Ishikawa (cell line): ENCODE results near the gene MAP3K5.

Experiments used
- CEBPB ChIP-seq: IDR thresholded peaks from 2 replicates; pipeline ENCODE4 v1.6.1; 2012
- CREB1 ChIP-seq: IDR thresholded peaks from 2 replicates; pipeline ENCODE4 v1.6.1; 2012; ENCODE audit warnings: low read depth
- EGR1 ChIP-seq: IDR thresholded peaks from 2 replicates; pipeline ENCODE4 v1.6.1; 2012
- EP300 ChIP-seq: IDR thresholded peaks from 2 replicates; pipeline ENCODE4 v1.6.1; 2012; ENCODE audit warnings: borderline replicate concordance
- FOXM1 ChIP-seq: IDR thresholded peaks from 2 replicates; pipeline ENCODE4 v1.6.1; 2012; ENCODE audit warnings: low read depth, borderline replicate concordance
- MAX ChIP-seq: IDR thresholded peaks from 2 replicates; pipeline ENCODE4 v1.6.1; 2012
- NFIC ChIP-seq: IDR thresholded peaks from 2 replicates; pipeline ENCODE4 v1.6.1; 2012
- RAD21 ChIP-seq: IDR thresholded peaks from 2 replicates; pipeline ENCODE4 v1.6.1; 2012; ENCODE audit warnings: low read depth
- TAF1 ChIP-seq: IDR thresholded peaks from 2 replicates; pipeline ENCODE4 v1.6.1; 2012; ENCODE audit warnings: low read depth, mild to moderate bottlenecking
- TCF12 ChIP-seq: IDR thresholded peaks from 2 replicates; pipeline ENCODE4 v1.6.1; 2012; ENCODE audit warnings: low read depth
- TEAD4 ChIP-seq: IDR thresholded peaks from 2 replicates; pipeline ENCODE4 v1.6.1; 2012
- YY1 ChIP-seq: IDR thresholded peaks from 2 replicates; pipeline ENCODE4 v1.6.1; 2012; ENCODE audit warnings: low read depth
- ZBTB7A ChIP-seq: IDR thresholded peaks from 2 replicates; pipeline ENCODE4 v1.6.1; 2012; ENCODE audit warnings: low read depth
- TF ChIP-seq, protein P1 (sequence below): IDR thresholded peaks from 2 replicates; pipeline ENCODE4 v1.6.1; 2012; ENCODE audit warnings: low read depth, mild to moderate bottlenecking
- TF ChIP-seq, protein P2 (sequence below): IDR thresholded peaks from 2 replicates; pipeline ENCODE4 v1.6.1; 2012

The MAP3K5 gene

GRCh38 chr6:136579800-136580199 lies 212.5 kb downstream of the MAP3K5 start:
- no peak for TF ChIP-seq EGR1
- TF ChIP-seq, protein P1, sequence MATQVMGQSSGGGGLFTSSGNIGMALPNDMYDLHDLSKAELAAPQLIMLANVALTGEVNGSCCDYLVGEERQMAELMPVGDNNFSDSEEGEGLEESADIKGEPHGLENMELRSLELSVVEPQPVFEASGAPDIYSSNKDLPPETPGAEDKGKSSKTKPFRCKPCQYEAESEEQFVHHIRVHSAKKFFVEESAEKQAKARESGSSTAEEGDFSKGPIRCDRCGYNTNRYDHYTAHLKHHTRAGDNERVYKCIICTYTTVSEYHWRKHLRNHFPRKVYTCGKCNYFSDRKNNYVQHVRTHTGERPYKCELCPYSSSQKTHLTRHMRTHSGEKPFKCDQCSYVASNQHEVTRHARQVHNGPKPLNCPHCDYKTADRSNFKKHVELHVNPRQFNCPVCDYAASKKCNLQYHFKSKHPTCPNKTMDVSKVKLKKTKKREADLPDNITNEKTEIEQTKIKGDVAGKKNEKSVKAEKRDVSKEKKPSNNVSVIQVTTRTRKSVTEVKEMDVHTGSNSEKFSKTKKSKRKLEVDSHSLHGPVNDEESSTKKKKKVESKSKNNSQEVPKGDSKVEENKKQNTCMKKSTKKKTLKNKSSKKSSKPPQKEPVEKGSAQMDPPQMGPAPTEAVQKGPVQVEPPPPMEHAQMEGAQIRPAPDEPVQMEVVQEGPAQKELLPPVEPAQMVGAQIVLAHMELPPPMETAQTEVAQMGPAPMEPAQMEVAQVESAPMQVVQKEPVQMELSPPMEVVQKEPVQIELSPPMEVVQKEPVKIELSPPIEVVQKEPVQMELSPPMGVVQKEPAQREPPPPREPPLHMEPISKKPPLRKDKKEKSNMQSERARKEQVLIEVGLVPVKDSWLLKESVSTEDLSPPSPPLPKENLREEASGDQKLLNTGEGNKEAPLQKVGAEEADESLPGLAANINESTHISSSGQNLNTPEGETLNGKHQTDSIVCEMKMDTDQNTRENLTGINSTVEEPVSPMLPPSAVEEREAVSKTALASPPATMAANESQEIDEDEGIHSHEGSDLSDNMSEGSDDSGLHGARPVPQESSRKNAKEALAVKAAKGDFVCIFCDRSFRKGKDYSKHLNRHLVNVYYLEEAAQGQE = no peak
- TF ChIP-seq TAF1 = no peak
- no peak for TF ChIP-seq FOXM1
- TF ChIP-seq, protein P2, sequence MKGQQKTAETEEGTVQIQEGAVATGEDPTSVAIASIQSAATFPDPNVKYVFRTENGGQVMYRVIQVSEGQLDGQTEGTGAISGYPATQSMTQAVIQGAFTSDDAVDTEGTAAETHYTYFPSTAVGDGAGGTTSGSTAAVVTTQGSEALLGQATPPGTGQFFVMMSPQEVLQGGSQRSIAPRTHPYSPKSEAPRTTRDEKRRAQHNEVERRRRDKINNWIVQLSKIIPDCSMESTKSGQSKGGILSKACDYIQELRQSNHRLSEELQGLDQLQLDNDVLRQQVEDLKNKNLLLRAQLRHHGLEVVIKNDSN = no peak
- no peak for TF ChIP-seq MAX
- no peak for TF ChIP-seq CEBPB
- TF ChIP-seq TEAD4 = no peak
- TF ChIP-seq CREB1 = no peak

GRCh38 chr6:136576821-136577220 lies 215.5 kb downstream of the MAP3K5 start:
- TF ChIP-seq EP300 (no peak), CEBPB (no peak), FOXM1 (no peak)

DNA sequence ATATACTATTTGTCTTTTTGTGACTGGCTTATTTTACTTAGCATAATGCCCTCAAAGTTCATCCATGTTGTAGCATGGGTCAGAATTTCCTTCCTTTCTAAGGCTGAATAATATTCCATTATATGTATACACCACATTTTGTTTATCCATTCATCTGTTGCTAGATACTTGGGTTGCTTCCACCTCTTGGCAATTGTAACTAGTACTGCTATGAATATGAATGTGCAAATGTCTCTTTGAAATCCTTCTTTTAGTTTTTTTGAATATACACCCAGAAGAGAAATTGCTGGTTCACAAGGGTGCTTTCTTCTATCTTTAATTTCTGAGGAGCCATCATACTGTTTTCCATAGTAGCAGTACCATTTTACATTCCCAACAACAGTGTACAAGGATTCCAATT lies 220.8 kb downstream of the MAP3K5 start:
- no peak for TF ChIP-seq CEBPB
- no peak for TF ChIP-seq RAD21
- TF ChIP-seq MAX = no peak
- TF ChIP-seq TAF1 = no peak
- TF ChIP-seq CREB1 = no peak
- TF ChIP-seq NFIC = no peak
- no peak for TF ChIP-seq TEAD4
- no peak for TF ChIP-seq YY1
- no peak for TF ChIP-seq EP300
- TF ChIP-seq EGR1 = no peak
- TF ChIP-seq FOXM1 = no peak
- TF ChIP-seq, protein P1 = no peak
- no peak for TF ChIP-seq TCF12
- no peak for TF ChIP-seq ZBTB7A
- TF ChIP-seq, protein P2 = no peak

DNA sequence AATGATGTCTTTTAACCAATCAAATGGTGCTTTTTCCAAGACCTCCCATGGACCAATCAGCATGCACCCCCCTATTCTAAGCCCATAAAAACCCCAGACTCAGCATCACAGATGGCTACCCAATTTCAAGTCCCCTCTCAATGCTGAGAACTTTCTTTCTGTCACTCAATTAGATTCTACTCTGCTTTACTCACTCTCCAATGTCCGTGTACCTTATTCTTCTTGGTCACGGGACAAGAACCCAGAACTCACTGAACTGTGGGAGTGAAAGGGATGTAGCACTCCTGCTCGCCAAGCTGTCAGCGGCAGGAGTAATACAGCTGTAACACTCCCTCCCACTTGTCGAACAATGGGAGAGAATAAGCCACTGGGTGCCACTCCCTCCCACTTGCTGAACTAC lies 221.2 kb downstream of the MAP3K5 start:
- no peak for TF ChIP-seq YY1

- TF ChIP-seq, protein P2 = no peak
- TF ChIP-seq CEBPB (no peak), EGR1 (no peak), RAD21 (no peak), TAF1 (no peak), YY1 (no peak), TEAD4 (no peak), EP300 (no peak), TCF12 (no peak)
- TF ChIP-seq, protein P1 = no peak
Observed at GRCh38 chr6:136568129-136568528, 224.1 kb downstream of the MAP3K5 start.
